ENCODE data around the gene LRP8. TPM values are rescaled to one million over a fixed set of nuclear protein-coding genes. Genes with fewer than 3 reads are reported as not detected.

LRP8 gene
- polyA plus RNA-seq (2013) = 5.2 and 5.8 TPM in 2 replicates

DNA sequence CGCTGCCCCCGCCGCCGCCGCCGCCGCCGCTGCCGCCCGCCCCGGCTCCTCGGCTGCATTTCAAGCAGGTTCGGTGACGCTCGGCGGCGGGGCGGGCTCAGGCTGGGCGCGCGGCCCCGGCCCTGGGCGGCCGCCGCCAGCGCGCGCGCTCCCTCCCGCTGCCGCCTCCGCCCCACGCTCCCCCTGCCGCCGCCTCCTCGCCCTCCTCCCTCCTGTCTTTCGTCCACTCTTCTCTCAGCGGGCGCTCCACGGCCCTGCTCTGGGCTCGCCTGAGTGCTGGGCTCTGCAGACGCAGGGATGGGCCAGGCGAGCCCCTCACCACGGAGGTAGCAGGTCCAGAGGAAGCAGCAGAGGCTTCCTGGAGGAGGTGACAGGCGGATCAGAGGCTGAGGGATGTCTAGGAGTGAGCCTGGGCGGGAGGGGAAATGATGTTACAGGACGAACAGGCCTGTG, at the start of gene LRP8:
LRP8 (minus strand) TSS at position 62 of the 453 bp plus-strand sequence. CDS start 158 bp downstream, outside the sequence.
- H2BK5ac ChIP-seq (ENCODE audit: low read depth, low read length, poor library complexity) = no peak within 1 kb of the TSS
- no CpG with 5 or more reads among the region's 47 CpGs for WGBS (ENCODE audit: extremely low coverage, insufficient coverage, insufficient read length)

GRCh38 chr1:53377438-53377841, 49.6 kb upstream of the LRP8 start:
- Histone ChIP-seq H2BK12ac (ENCODE audit: low read length) (no peak overlapping the region), H2BK120ac (ENCODE audit: insufficient read depth, low read length, poor library complexity) (no peak overlapping the region), H3K4me2 (ENCODE audit: low read length) (no peak overlapping the region), H2AK5ac (ENCODE audit: low read length) (no peak overlapping the region), H3K27ac (ENCODE audit: low read depth, low read length) (no peak overlapping the region), H3K27me3 (ENCODE audit: insufficient read depth, low read length) (no peaks in the 10 kb centered on the region), H4K8ac (ENCODE audit: low read depth, low read length) (no peak overlapping the region), H3K18ac (ENCODE audit: low read length) (no peak overlapping the region), H3K4me3 (ENCODE audit: low read depth, low read length) (no peak overlapping the region), H3K79me2 (ENCODE audit: control insufficient read depth, insufficient read depth, low read length, poor library complexity) (no peaks in the 10 kb centered on the region), H3K4me1 (ENCODE audit: control insufficient read depth in 1 of 2, insufficient read depth in 2 of 2, low read length in 2 of 2) (no peaks in the 10 kb centered on the region), H3K14ac (ENCODE audit: low read length) (no peak overlapping the region), H2BK5ac (ENCODE audit: low read depth, low read length, poor library complexity) (no peak overlapping the region), H3K23ac (ENCODE audit: low read length) (no peak overlapping the region), H3K9me3 (ENCODE audit: insufficient read depth, low read depth, low read length) (no peaks in the 10 kb centered on the region), H3K79me1 (ENCODE audit: low read length) (no peaks in the 10 kb centered on the region), H3K36me3 (ENCODE audit: control insufficient read depth in 1 of 2, insufficient read depth in 2 of 2, low read length in 2 of 2) (no peaks in the 10 kb centered on the region), H3K4ac (ENCODE audit: low read depth, low read length) (no peak overlapping the region), H3K9ac (ENCODE audit: low read length) (no peak overlapping the region), H4K12ac (ENCODE audit: low read depth, low read length) (no peak overlapping the region), H4K91ac (ENCODE audit: low read depth, low read length) (no peak overlapping the region), H2AFZ (ENCODE audit: insufficient read depth, low read length, poor library complexity) (no peak overlapping the region)
- no CpG with 5 or more reads among the region's 13 CpGs for WGBS (ENCODE audit: extremely low coverage, insufficient coverage, insufficient read length)
- DNase-seq = no peak

More for the DNA sequence above, at the start of gene LRP8:
- Histone ChIP-seq H4K91ac (ENCODE audit: low read depth, low read length) (no peak within 1 kb of the TSS), H4K8ac (ENCODE audit: low read depth, low read length) (peak within 1 kb of the TSS; percentile 8), H3K9ac (ENCODE audit: low read length) (no peak within 1 kb of the TSS), H3K36me3 (ENCODE audit: control insufficient read depth in 1 of 2, insufficient read depth in 2 of 2, low read length in 2 of 2) (no peaks in the 10 kb centered on the region), H2BK12ac (ENCODE audit: low read length) (no peak within 1 kb of the TSS), H3K4me3 (ENCODE audit: low read depth, low read length) (peak within 1 kb of the TSS; percentile 67), H2BK120ac (ENCODE audit: insufficient read depth, low read length, poor library complexity) (no peak within 1 kb of the TSS), H3K23ac (ENCODE audit: low read length) (no peak within 1 kb of the TSS), H3K4ac (ENCODE audit: low read depth, low read length) (no peak within 1 kb of the TSS), H3K27me3 (ENCODE audit: insufficient read depth, low read length) (peaks cover 4% of the 10 kb centered on the region), H3K4me1 (ENCODE audit: control insufficient read depth in 1 of 2, insufficient read depth in 2 of 2, low read length in 2 of 2) (peaks cover 17 to 25% of the 10 kb centered on the region in 2 experiments), H3K79me2 (ENCODE audit: control insufficient read depth, insufficient read depth, low read length, poor library complexity) (no peaks in the 10 kb centered on the region), H2AFZ (ENCODE audit: insufficient read depth, low read length, poor library complexity) (peak within 1 kb of the TSS; percentile 6), H3K9me3 (ENCODE audit: insufficient read depth, low read depth, low read length) (no peaks in the 10 kb centered on the region), H3K4me2 (ENCODE audit: low read length) (peak within 1 kb of the TSS; percentile 97), H2AK5ac (ENCODE audit: low read length) (no peak within 1 kb of the TSS), H3K18ac (ENCODE audit: low read length) (no peak within 1 kb of the TSS), H3K14ac (ENCODE audit: low read length) (no peak within 1 kb of the TSS), H3K79me1 (ENCODE audit: low read length) (peaks cover 4% of the 10 kb centered on the region), H3K27ac (ENCODE audit: low read depth, low read length) (no peak within 1 kb of the TSS), H4K12ac (ENCODE audit: low read depth, low read length) (no peak within 1 kb of the TSS)
- peak; percentile 50 to 74 for DNase-seq

DNA sequence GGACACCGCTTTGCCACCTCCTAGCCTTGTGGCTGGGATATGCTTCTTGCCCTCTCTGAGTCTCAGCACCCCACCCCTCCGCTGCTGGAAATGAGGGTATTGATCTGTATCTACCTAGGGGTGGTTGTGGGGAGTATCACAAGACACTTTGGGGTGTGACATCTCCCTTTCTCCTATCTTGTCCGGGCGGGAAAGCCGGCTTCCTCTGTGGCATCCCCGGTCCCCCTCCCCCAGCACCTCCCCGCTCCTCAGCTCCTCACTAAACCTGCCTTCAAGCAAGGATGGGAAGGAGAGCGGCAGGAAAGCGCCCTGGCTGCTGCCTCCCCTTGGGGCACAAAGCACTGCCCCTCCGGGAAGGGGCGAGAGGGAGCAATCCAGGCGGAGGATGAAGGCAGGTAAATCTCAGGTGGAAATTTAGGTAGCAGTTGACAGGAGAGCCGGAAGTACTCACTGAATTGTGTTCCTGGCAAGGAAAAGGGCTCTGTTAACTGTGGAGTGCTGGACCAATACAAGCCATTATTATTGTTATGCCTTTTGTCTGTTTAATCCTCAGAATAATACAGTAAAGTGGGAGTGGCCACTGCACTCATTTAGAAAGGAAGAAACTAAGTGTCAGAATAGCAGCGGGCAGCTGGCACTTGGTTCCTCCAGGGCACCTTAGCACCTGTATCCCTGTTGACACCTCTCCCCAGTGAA, 49.0 kb upstream of the LRP8 start:
- Histone ChIP-seq H4K8ac (ENCODE audit: low read depth, low read length) (no peak overlapping the region), H4K91ac (ENCODE audit: low read depth, low read length) (no peak overlapping the region), H2BK12ac (ENCODE audit: low read length) (no peak overlapping the region), H3K4me3 (ENCODE audit: low read depth, low read length) (no peak overlapping the region), H3K27me3 (ENCODE audit: insufficient read depth, low read length) (no peaks in the 10 kb centered on the region), H3K79me2 (ENCODE audit: control insufficient read depth, insufficient read depth, low read length, poor library complexity) (no peaks in the 10 kb centered on the region), H3K4me1 (ENCODE audit: control insufficient read depth in 1 of 2, insufficient read depth in 2 of 2, low read length in 2 of 2) (no peaks in the 10 kb centered on the region), H3K79me1 (ENCODE audit: low read length) (no peaks in the 10 kb centered on the region), H2BK120ac (ENCODE audit: insufficient read depth, low read length, poor library complexity) (no peak overlapping the region), H3K4ac (ENCODE audit: low read depth, low read length) (no peak overlapping the region), H3K4me2 (ENCODE audit: low read length) (no peak overlapping the region), H3K23ac (ENCODE audit: low read length) (no peak overlapping the region), H3K27ac (ENCODE audit: low read depth, low read length) (no peak overlapping the region), H3K18ac (ENCODE audit: low read length) (no peak overlapping the region), H3K9ac (ENCODE audit: low read length) (no peak overlapping the region), H2BK5ac (ENCODE audit: low read depth, low read length, poor library complexity) (no peak overlapping the region), H4K12ac (ENCODE audit: low read depth, low read length) (no peak overlapping the region), H3K9me3 (ENCODE audit: insufficient read depth, low read depth, low read length) (no peaks in the 10 kb centered on the region), H2AFZ (ENCODE audit: insufficient read depth, low read length, poor library complexity) (no peak overlapping the region), H3K36me3 (ENCODE audit: control insufficient read depth in 1 of 2, insufficient read depth in 2 of 2, low read length in 2 of 2) (no peaks in the 10 kb centered on the region), H2AK5ac (ENCODE audit: low read length) (no peak overlapping the region), H3K14ac (ENCODE audit: low read length) (no peak overlapping the region)
- WGBS (ENCODE audit: extremely low coverage, insufficient coverage, insufficient read length) = no CpG with 5 or more reads among the region's 14 CpGs
- no peak for DNase-seq

- Histone ChIP-seq H4K12ac (ENCODE audit: low read depth, low read length) (no peak overlapping the region), H3K4me3 (ENCODE audit: low read depth, low read length) (no peak overlapping the region), H2BK120ac (ENCODE audit: insufficient read depth, low read length, poor library complexity) (no peak overlapping the region), H3K36me3 (ENCODE audit: control insufficient read depth in 1 of 2, insufficient read depth in 2 of 2, low read length in 2 of 2) (no peaks in the 10 kb centered on the region), H2BK5ac (ENCODE audit: low read depth, low read length, poor library complexity) (no peak overlapping the region), H3K23ac (ENCODE audit: low read length) (no peak overlapping the region), H3K4me2 (ENCODE audit: low read length) (no peak overlapping the region), H3K27me3 (ENCODE audit: insufficient read depth, low read length) (no peaks in the 10 kb centered on the region), H2AK5ac (ENCODE audit: low read length) (no peak overlapping the region), H3K79me2 (ENCODE audit: control insufficient read depth, insufficient read depth, low read length, poor library complexity) (no peaks in the 10 kb centered on the region), H3K9ac (ENCODE audit: low read length) (no peak overlapping the region), H3K4me1 (ENCODE audit: control insufficient read depth in 1 of 2, insufficient read depth in 2 of 2, low read length in 2 of 2) (no peaks in the 10 kb centered on the region), H3K79me1 (ENCODE audit: low read length) (no peaks in the 10 kb centered on the region), H4K8ac (ENCODE audit: low read depth, low read length) (no peak overlapping the region), H2BK12ac (ENCODE audit: low read length) (no peak overlapping the region), H3K9me3 (ENCODE audit: insufficient read depth, low read depth, low read length) (no peaks in the 10 kb centered on the region), H4K91ac (ENCODE audit: low read depth, low read length) (no peak overlapping the region), H3K18ac (ENCODE audit: low read length) (no peak overlapping the region), H3K27ac (ENCODE audit: low read depth, low read length) (no peak overlapping the region), H2AFZ (ENCODE audit: insufficient read depth, low read length, poor library complexity) (no peak overlapping the region), H3K4ac (ENCODE audit: low read depth, low read length) (no peak overlapping the region), H3K14ac (ENCODE audit: low read length) (no peak overlapping the region)
- WGBS (ENCODE audit: extremely low coverage, insufficient coverage, insufficient read length) = no CpG with 5 or more reads among the region's 14 CpGs
- DNase-seq = no peak
Observed at GRCh38 chr1:53376041-53376461, 48.2 kb upstream of the LRP8 start.
